AG20443 (cell line): ENCODE results near the gene RFXANK.
"Not testable (repeated sequence)": the region's sequence is repeated elsewhere in the genome, so short reads cannot be mapped to it uniquely, and the experiment has no call there.

Experiments used
- DNase-seq: peaks from one replicate; pipeline ENCODE4 v3.0.0; 2012; ENCODE audit warnings: low spot score, mixed read lengths

RFXANK gene

DNA sequence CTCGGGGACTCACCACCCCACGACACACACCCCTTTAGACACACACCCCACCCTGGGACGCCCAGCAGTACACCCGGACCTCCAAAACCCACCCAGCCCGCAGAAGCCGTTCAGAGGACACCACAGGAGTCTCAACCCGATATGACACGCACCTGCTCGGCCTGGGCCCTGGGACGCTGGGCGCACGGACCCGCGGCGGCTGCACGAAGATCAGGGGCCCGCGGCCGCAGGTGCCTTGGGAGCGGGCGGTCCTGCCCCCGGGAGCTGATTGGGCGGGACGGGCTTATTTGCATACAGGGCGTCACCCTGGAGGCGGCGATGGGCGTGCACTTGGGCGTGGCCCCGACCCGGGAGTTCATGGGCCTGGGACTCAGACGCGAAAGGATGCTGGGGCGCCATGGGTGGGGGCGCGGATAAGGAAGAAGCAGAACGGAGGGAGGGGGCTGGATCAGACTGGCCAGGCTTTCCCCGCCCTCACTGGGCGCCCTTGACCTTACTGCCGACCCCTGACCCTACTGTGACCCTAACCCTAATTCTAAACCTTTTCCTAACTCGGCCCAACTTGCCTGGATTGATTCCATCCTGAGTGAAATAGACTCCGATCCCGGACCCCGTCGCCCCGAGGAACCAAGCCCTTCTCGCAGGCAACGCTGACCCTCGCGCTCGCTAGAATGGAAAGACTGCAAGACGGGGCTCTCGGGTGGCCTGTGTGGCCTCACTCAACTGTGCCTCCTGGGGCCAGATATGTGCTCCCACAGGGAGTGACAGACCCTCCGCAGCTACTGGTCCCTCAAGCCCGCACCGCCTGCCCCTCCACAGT is 21.8 kb upstream of the RFXANK start, which contains the start of gene MEF2B:
Gene MEF2B (minus strand): TSS at position 211 of the 820 bp plus-strand sequence. CDS start 19,528 bp downstream, outside the sequence.
- peak; percentile 95 for DNase-seq

- no peak for DNase-seq
These were observed 21.0 kb upstream of the RFXANK start for GRCh38 chr19:19170873-19171672.

GRCh38 chr19:19171821-19172532 is 20.1 kb upstream of the RFXANK start:
- DNase-seq: no peak

DNA sequence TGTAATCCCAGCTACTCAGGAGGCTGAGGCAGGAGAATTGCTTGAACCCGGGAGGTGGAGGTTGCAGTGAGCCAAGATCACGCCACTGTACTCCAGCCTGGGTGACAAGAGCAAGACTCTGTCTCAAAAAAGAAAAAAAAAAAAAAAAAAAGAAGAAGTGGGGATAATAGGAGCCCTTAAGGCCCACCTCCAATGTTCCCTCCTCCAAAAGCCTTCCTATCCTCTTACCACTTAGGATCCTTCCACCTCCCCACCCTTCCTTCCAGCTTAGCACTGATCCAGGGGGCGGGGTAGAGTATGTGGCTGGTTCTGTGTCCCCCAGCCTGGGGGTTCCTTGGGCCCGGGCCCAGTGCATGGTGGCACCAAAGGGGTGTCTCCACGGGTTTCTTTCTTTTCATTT is 18.8 kb upstream of the RFXANK start:
- DNase-seq: not testable (repeated sequence)

DNA sequence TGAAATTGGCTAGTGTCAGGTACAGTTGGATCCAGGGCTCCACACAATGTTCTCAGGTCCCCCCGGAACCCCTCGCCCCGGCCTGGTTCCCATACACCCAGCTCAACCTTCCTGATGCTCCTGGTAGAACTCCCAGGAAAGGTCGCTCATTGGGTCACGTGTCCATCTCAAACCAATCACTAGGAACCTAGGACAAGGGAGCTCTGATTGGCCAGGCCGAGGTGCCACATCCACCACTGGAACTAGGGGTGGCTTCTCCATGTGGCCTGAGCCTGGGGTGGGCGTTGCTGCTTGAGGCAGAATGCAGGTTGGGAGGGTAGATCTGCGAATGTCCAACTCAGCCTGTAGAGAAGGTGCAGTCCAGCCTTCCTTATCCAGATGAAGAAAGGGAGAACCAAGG is 15.1 kb upstream of the RFXANK start:
- DNase-seq: no peak

GRCh38 chr19:19179548-19180441 is 12.3 kb upstream of the RFXANK start:
- DNase-seq: no peak

DNA sequence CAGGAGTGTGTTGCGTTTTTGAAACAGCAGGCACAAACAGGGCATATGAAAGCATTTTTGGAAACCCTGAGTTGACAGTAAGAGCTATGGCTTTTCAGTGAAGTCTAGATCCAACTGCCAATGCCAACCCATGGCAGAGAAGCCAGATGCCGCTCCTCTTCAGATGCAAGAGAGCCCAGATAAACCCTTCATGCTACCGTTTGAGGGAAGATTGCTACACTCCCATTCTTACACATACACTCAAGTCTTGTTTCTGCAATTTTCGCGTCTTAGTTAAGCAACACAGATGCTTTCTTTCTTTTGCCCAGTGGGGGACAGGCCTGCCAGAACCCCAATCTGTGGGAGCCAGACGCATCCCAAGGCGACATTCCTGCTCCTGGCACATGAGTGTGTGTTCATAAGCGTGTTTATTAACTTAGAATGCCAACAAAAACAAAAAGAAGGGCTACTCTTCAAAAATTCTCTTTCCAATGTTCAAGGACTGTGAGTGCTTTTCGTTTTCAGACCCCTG is 10.5 kb upstream of the RFXANK start:
- no peak for DNase-seq

GRCh38 chr19:19185853-19186740 is 6.0 kb upstream of the RFXANK start:
- DNase-seq: peak; percentile 58

DNA sequence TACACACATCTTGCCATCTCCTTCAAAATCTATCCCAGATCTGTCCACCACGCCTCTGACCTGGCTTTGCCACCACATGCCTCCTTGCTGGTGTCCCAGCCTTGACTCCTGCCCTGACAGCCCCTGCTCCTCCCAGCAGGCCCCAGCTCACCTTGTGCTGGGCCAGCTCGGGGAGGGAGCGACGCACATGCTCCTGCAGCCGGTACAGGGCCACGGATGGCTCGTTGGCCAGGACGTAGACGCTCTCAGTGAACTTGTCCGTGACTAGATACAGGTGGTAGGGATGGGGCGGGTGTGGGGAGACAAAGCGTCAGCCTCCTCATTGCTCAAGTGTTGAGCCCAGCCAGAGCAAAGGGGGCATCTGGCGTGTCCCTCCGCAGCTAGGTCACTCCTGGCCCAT is 5.3 kb upstream of the RFXANK start:
- DNase-seq: no peak

GRCh38 chr19:19191768-19192077 is 335 bp upstream of the RFXANK start:
- no peak for DNase-seq

GRCh38 chr19:19192910-19193423 is 909 bp downstream of the RFXANK start:
- DNase-seq: no peak

GRCh38 chr19:19193926-19194325 is 1.9 kb downstream of the RFXANK start:
- no peak for DNase-seq

GRCh38 chr19:19201697-19202630 is 9.9 kb downstream of the RFXANK start:
- no peak for DNase-seq

- DNase-seq: no peak
These were observed 10.6 kb downstream of the RFXANK start for GRCh38 chr19:19202707-19203011.

GRCh38 chr19:19203012-19203856 is 11.2 kb downstream of the RFXANK start, which contains the start of gene NR2C2AP:
TSS of gene NR2C2AP (minus strand) at chr19:19203414. CDS start at chr19:19203060, 354 bp downstream.
- DNase-seq: peak; percentile 100

DNA sequence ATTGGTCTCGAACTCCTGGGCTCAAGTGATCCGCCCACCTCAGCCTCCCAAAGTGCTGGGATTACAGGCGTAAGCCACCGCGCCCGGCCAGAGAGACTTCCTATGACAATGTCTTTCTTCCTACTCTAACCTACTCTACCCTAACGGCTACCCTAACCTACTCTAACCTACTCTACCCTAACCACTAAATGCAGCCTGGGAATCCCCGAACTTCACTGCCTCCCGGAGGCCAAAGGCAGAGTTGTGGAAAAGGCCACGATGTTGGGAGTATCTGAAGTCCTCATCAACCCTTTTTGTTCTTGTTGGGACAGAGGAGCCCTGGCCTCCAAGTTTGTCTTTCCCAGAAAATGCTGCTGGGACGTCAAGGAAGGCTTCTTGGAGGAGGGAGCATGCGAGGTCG is 12.1 kb downstream of the RFXANK start:
- no peak for DNase-seq

DNA sequence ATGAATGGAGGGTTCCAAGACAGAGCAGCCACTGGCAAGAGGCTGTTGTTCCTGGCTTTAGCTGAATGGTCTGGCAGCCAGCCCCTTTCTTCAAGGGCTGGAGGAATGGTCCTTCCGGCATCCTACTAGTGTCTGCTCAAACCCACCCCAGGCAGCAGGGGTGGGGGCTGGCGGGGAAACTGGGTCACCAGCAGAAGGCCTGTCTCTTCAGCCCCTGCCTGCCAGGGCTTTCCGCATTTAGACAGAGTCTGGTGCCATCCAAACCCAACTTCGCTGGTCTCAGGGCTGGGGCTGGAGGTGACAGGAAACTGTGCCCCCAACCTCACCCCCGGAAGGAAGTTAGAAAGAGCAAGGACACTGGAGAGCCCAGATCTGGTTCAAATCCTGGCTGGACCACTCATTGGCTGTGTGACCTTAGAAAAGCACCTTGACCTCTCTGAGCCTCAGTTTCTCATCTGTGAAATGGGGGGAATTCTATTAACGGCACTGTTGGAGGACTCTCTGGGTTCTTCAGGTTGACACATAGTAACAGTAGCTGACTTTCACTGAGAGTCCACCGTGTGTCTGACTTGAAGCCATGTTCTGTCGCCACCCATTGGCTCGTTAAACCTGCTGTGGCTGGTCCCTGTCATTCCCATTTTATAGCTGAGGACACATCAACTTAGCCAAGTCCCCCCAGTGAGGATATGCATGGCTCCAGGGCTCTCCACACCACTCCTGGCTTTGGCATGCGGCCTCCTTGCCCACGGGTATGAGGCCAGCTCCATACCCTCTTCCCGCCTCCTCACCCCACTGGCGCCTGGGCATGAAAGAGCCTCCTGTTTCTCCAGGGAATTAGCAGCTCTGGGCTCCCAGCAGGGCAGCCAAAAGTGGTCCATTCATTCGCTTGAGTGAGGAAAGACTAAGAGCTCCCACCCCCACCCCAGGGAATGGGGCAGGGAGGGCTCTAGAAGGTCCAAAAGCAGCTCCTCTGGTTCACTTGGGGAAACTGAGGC is 13.7 kb downstream of the RFXANK start:
- no peak for DNase-seq
